Lung (tissue), 12 donors: ENCODE data around the gene OGDHL. TPM values are rescaled to one million over a fixed set of nuclear protein-coding genes. Genes with fewer than 3 reads are reported as not detected.
A peak's percentile ranks its signal among the peaks of the same experiment; 100 is the strongest.

Source experiments
- ATAC-seq: fragments of 200-7000 bp; cut with Tn5 transposase; one replicate; pipeline ENCODE4 v1.9.1; 2020; ENCODE audit warnings: moderate number of reproducible peaks; ENCODE audit not compliant: insufficient read depth, low FRiP score
- DNase-seq, 3 donors: peaks; one replicate each; pipeline ENCODE4 v3.0.0-alpha.2; 2013 to 2017
- H3K27ac ChIP-seq, 2 donors: one replicate each; pipeline ENCODE4 v1.5.1; 2013; ENCODE audit warnings: mild to moderate bottlenecking in 2 of 2, moderate library complexity in 2 of 2, control low read depth in 1 of 2, inconsistent platforms in 1 of 2, low read depth in 1 of 2, low read length in 1 of 2
- H3K27me3 ChIP-seq, 3 donors: one replicate each; pipeline ENCODE4 v1.5.1; 2013; ENCODE audit warnings: low read length in 2 of 3; ENCODE audit not compliant: control insufficient read depth in 3 of 3, insufficient read depth in 3 of 3
- H3K36me3 ChIP-seq, 4 donors: one replicate each; pipeline ENCODE4 v1.5.1; 2013; ENCODE audit warnings: low read length in 4 of 4, mild to moderate bottlenecking in 1 of 4, moderate library complexity in 1 of 4; ENCODE audit not compliant: control insufficient read depth in 4 of 4, insufficient read depth in 4 of 4
- H3K4me1 ChIP-seq, 5 donors: one replicate each; pipeline ENCODE4 v1.5.1; 2013; ENCODE audit warnings: low read length in 5 of 5, mild to moderate bottlenecking in 2 of 5, moderate library complexity in 1 of 5; ENCODE audit not compliant: control insufficient read depth in 5 of 5, insufficient read depth in 5 of 5
- H3K4me3 ChIP-seq: one replicate; pipeline ENCODE4 v1.5.1; 2013; ENCODE audit warnings: mild to moderate bottlenecking, control low read depth, moderate library complexity
- H3K9ac ChIP-seq, 2 donors: one replicate each; pipeline ENCODE4 v1.5.1; 2013; ENCODE audit warnings: low read length in 2 of 2, control low read depth in 1 of 2; ENCODE audit not compliant: insufficient read depth in 1 of 2
- H3K9me3 ChIP-seq, 4 donors: one replicate each; pipeline ENCODE4 v1.5.1; 2013; ENCODE audit warnings: low read length in 3 of 4, mild to moderate bottlenecking in 1 of 4, moderate library complexity in 1 of 4; ENCODE audit not compliant: control insufficient read depth in 4 of 4, insufficient read depth in 3 of 4
- WGBS, 2 donors: extraction: QIAGEN DNeasy Blood & Tissue Kit; methylation state at CpG; one replicate each; pipeline ENCODE4 v1.1.7; 2013; 5-methylcytosine and 5-hydroxymethylcytosine counted together
- polyA plus RNA-seq, 2 donors: library from polyadenylated mRNA; stranded (reverse); fragments of 200-250 nt; gene quantifications; one replicate each; pipeline ENCODE4 v1.2.1, GENCODE V29; 2013
- total RNA-seq, 2 donors: library from RNA; depleted of rRNA in 1 of 2; stranded (reverse); fragments of >200 nt in 1 of 2; gene quantifications; one replicate each; pipeline ENCODE4 v1.2.1, GENCODE V29; 2014 to 2021
- TF ChIP-seq, protein P1 (sequence below): IDR thresholded peaks from 2 replicates; pipeline ENCODE4 v1.5.1; 2012; ENCODE audit warnings: mild to moderate bottlenecking; ENCODE audit errors: control extremely low read depth, extremely low read depth
- donor health status: control.
- donor health status: control.
- donor health status: Bipolar disorder and iron deficiency.
- donor health status: healthy.
- donor health status: DM: yes; HTN: yes; CAD: no.

Gene OGDHL
- total and polyA plus RNA-seq, 4 donors = 0.06 to 0.86 (median 0.15) TPM

DNA sequence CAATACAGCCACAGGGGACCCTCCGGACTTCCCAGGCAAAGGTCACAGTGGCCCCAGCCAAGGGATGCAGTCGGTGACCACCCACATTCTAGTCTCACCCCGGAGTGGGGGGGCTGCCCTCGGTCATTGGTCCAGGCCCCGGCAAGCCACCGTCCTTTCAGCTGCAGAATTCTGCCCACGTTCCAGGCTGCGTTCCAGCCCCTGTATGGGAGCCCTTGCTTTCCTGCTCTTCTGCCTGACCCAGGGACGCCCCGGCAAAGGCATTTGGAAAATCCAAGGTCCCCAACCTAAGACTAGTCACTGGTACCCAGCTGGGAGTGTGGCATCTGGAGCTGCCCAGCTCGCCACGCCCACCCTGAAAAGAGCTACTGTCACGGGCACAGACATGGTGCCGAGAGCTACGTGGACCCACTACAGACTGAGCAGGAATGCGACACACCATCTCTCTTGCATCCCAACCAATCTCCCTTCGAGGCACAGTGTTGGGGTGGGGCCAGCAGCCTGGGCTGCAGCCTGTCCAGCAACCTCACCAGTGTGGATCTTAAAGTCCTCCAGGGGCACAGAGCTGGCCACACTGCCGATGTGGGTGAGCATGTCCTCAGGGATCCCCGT lies 18.6 kb downstream of the OGDHL start:
- Histone ChIP-seq H3K27me3 (no peaks in the 10 kb centered on the region), H3K9ac (no peak overlapping the region), H3K9me3 (peaks cover 0 to 2% (median 0%) of the 10 kb centered on the region in 4 donors), H3K36me3 (no peaks in the 10 kb centered on the region), H3K27ac (no peak overlapping the region), H3K4me3 (no peak overlapping the region), H3K4me1 (no peaks in the 10 kb centered on the region)
- TF ChIP-seq, protein P1, sequence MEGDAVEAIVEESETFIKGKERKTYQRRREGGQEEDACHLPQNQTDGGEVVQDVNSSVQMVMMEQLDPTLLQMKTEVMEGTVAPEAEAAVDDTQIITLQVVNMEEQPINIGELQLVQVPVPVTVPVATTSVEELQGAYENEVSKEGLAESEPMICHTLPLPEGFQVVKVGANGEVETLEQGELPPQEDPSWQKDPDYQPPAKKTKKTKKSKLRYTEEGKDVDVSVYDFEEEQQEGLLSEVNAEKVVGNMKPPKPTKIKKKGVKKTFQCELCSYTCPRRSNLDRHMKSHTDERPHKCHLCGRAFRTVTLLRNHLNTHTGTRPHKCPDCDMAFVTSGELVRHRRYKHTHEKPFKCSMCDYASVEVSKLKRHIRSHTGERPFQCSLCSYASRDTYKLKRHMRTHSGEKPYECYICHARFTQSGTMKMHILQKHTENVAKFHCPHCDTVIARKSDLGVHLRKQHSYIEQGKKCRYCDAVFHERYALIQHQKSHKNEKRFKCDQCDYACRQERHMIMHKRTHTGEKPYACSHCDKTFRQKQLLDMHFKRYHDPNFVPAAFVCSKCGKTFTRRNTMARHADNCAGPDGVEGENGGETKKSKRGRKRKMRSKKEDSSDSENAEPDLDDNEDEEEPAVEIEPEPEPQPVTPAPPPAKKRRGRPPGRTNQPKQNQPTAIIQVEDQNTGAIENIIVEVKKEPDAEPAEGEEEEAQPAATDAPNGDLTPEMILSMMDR = no peak
- ATAC-seq (no peak), DNase-seq (no peak)
- 88 to 90% methylated on average over 19 of the region's 19 CpGs for WGBS, 2 donors

GRCh38 chr10:49742683-49743463 lies 19.2 kb downstream of the OGDHL start:
- H3K4me3 ChIP-seq = no peak overlapping the region
- H3K9me3 ChIP-seq = peaks cover 0 to 2% (median 0%) of the 10 kb centered on the region in 4 donors
- H3K36me3 ChIP-seq = no peaks in the 10 kb centered on the region
- 83 to 92% methylated on average over 23 of the region's 23 CpGs for WGBS, 2 donors
- TF ChIP-seq, protein P1 = no peak
- H3K27ac ChIP-seq = no peak overlapping the region
- DNase-seq = no peak
- no peaks in the 10 kb centered on the region for H3K27me3 ChIP-seq
- H3K9ac ChIP-seq = no peak overlapping the region
- ATAC-seq = peak; percentile 8
- H3K4me1 ChIP-seq = peaks cover 0 to 2% (median 0%) of the 10 kb centered on the region in 5 donors

DNA sequence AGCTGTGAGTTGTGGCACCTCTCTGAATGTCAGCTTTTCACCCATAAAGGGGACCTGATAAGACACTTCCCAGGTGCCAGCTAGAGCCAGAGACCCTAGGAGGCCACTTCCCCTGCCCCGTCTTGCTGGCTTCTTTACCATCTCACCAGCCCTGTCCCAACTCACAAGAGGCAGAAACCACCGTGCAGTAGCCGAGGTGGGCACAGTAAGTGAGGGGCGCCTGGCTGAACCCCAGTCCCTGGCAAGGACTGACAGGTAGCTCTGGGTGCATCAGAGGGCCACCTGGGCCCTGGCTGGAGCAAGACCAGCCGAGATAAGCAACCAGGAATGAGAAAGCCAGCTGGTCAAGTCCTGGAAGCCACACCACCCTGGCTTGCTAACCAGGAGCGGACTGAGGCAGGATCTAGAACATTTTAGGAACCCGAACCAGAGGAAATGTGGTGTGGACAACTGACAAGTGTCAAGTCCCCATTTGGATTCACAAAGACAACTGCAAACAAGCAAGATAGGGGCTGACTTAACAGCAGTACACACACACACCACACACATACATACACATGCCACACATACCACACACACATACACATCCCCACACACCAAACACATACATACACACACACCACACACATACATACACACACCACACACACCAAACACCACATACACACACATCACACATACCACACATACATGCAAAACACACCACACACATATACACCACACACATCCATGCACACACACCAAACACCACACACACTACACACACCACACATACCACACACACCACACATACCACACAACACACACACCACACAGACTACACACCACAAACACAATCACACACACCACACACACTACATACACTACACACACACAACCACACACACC lies 20.8 kb downstream of the OGDHL start:
- no peak overlapping the region for H3K4me3 ChIP-seq
- H3K27ac ChIP-seq = no peak overlapping the region
- peaks cover 0 to 2% (median 0%) of the 10 kb centered on the region in 5 donors for H3K4me1 ChIP-seq
- no peaks in the 10 kb centered on the region for H3K36me3 ChIP-seq
- 71 to 75% methylated on average over 7 of the region's 7 CpGs for WGBS, 2 donors
- TF ChIP-seq, protein P1 = no peak
- DNase-seq = no peak
- no peak overlapping the region for H3K9ac ChIP-seq
- H3K9me3 ChIP-seq = peaks cover 0 to 2% (median 0%) of the 10 kb centered on the region in 4 donors
- ATAC-seq = no peak
- H3K27me3 ChIP-seq = no peaks in the 10 kb centered on the region
